KBM-7 (cell line): ENCODE data around the gene PRMT7.
A peak's percentile ranks its signal among the peaks of the same experiment; 100 is the strongest.

Experiments used
- DNase-seq: peaks from one replicate; pipeline ENCODE4 v3.0.0-alpha.2; 2015
- in situ Hi-C: fragments of 300-500 bp; cut with MboI; formaldehyde crosslinking; loops from 2 replicates; pipeline ENCODE4 v1.14.3; 2020; ENCODE audit warnings: low sequenced_read_pairs, low pct_unique_long_range_greater_than_20kb, mixed read lengths

Gene PRMT7

DNA sequence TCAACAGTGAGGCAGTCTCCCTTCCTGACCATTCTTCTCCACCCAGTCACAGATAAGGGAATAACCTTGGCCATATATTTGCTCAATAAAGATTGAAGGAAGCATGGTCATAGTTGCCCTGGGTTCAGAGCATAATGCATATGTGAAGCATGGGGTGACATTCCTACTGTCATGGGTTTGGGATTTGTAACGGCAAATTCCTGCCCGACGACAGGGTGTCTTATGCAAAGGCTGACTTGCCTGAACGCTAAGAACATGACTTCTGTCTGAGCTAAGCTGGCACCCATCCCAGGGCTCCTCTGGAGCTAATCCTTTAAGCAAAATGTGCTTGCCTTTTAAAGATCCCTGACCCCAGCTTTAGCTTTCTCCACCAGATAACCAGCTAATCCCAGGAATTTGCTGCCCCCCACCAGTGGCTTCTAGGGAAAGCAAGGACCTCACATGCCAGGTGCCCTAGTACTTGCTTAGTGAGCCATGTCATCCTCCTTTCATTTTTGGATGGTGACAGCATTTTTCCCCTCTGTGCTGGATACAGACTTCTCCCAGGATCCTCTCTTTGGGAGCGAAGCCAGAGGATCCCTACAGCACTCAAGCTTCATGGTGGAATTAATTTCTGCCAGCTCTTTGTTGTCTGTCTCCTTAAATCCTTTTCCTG lies 11.8 kb upstream of the PRMT7 start:
- in situ Hi-C loops: no loop called here
- DNase-seq: no peak

DNA sequence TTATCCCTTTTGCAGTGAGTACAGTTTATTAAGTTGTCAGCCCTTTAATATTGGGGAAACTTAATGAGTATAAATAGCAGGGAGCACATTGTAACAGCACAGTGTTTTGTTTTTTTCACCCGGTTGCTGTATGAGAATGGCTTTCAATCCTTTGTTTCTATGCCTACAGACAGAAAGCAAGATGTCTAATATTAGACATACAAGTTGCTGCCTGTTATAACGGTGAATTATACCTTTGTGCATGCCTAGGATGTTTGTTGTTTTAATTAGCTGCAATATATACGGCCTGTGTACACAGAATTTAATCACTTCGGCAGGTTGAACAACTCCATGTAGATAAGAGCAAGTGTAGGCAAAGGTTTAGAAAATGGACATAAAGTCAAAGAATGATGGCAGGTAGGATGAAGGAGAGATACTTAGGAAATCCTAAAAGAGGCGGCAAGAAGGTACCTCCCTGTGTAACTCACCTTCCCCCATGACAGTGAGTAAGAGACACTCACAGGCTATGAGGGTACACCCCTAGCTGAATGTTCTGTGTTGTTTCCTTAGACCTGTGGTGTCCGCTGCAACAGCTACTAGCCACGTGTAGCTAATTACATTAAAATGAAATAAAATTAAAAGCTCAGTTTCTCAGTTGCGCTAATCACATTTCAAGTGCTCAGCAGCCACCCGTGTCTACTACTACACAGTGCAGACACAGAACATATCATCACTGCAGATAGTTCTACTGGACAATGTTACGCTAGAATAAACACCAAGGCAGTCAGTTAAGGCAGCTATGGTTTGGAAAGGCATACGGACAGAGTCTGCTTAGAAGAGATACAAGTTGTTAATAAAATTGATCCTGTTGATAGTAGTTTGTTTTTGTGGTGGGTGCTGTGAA lies 11.0 kb upstream of the PRMT7 start:
- in situ Hi-C loops: no loop called here
- DNase-seq: no peak

DNA sequence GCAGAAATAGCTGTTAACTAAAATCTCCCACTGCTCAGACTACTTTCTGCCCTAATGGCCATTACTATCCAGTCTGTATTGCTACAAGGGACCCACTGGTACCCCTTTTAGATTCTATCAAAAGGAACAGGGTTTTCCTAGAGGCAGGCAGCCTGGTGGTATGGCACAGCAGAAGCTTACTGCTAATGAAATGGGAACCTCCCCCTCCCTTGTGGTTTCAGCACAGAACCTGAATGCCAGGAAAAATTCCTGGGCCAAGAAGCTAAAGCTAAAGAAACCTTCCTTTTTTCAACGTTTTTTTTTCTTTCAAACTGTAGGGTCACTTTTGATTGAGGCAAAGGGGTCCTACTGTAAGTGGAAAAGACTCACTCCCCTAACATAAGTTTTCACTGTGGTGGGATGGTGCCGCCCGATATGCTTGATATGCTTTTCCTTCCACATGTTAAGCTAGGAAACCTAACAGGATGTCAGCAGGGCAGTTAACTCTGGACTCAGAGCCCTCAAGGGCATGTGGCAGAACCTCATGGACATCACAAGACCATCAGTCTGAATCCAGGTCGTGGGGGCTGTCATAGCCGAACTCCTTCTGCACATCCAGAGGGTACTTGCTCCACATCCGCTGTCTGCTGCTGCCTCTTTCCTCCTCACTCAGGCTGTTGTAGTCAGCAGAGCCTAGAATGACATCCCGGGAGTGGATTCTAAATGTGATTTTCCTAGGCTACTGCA lies 9.9 kb upstream of the PRMT7 start:
- DNase-seq: no peak
- in situ Hi-C loops: no loop called here

DNA sequence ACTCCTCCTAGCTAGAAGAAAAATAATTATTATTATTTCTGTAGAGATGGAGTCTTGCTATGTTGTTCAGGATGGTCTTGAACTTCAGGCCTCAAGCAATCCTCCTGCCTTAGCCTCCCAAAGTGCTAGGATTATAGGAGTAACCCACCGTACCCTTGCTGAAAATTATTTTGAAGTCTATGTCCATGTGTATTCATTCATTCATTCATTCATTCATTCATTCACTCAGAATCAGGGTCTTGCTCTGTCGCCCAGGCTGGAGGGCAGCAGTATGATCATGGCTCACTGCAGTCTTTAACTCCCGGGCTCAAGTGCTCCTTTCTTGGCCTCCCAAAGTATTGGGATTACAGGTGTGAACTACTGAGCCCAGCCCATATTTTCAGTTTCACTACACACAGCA lies 4.2 kb upstream of the PRMT7 start:
- in situ Hi-C loops: no loop called here
- no peak for DNase-seq

DNA sequence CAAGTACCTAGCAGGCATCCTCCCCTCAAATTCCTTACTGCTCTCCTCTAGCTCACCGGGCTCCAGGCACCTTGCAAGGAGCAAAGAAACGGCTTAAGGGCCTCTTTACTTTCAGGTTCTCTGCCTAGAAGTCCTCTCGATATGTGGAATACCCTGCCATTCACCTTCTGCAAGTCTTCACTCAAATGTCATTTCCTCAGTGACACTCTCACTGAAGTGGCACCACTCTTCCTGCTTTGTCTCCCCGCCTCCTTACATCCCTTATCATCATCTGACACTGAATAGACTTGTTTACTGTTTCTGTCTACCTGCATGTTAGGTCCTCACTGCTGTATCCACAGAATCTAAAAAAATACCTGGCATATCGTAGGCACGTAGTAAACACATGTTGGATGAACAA lies 1.0 kb upstream of the PRMT7 start:
- no peak for DNase-seq
- in situ Hi-C loops: no loop called here

DNA sequence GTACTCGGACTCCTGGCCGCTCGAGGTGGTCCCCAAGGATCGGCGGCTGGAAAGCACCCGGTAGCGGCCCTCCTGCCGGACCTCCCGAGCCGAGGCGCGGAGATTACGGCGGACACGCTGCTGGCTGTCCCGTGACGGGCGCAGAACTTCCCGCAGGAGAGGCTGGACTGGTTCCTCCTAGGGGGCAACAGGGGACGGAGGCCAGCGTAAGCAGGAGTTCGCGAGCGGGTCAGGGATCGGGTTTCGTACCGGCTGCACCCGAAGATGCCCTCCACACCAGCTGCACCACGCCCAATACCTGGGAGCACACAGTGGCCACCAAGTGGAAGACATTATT lies 414 bp upstream of the PRMT7 start:
- in situ Hi-C loops: no loop called here
- DNase-seq: no peak

DNA sequence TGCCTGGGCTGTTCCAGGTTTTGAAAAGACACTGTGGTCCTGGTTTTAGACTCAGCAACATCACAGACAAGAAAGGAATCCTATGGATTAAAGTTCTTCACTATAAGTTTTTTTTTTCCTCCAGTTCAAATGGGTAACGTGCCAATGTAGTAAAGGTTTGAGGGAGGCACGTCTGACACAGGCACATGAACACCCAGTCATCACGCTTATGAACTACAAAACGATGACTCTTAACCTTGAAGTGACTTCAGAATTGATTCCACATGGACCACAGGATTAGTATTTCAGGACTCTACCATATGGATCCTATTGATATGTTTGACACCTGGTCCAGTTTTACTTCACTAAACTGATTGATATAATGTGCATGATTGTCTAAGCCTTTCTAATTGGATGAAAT lies 2.3 kb downstream of the PRMT7 start:
- in situ Hi-C loops: no loop called here
- DNase-seq: no peak

DNA sequence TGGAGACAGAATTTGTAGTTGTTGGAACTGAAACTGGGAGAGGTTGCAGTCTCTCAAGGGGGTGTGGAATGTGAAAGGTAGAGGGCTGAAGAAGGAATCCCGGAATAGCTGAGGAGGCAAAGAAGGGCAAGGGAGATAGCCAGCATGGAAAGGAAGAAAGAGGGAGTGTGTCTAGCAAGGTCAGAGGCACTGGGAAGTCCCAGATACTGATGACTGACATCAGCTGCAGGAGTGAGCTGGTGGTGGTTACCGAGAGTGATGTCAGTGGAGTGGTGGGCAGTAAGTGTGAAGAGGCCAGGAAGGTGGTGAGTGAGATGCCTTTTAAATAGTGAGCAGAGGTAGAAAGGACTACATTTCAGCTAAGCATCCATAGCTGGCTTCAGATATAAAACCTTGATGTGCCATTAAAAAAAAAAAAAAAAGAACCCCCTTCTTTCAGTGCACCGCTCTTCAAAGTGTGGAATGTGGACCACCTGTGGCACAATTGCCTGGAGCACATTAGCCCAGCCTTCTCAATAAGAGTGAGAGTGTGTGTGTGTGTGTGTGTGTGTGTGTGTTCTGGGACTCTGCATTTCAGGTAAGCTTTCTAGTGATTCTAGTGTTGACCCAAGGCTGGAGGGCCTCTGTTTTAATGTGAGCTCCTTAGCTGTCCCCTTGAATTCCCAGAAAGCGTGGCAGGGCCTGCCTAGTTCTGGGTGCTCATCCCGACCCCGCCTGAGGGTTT lies 8.5 kb downstream of the PRMT7 start:
- in situ Hi-C loops: no loop called here

DNA sequence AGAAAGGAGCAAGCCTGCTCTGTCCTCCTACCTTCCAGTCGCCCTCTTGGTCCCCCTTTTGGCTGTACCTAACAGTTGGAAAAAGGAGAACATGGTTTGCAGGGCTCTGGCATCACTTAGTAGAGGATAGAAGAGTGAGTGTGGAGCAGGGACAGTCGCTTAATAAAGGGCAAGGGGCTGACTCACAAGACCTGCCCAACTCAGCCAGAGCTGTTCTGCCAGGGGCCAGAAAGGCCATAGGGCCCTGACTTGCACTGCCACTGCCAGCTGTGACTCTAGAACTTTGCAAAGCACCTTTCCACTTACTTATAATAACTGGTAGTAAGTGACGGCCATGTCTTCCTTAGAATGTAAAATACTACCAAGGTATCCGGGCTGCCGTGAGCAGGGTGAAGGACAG lies 13.5 kb downstream of the PRMT7 start:
- in situ Hi-C loops: loop anchor here (10.0 kb wide), 1 partner anchor 60 kb away; the partner anchor contains the start of gene SLC7A6
- DNase-seq: no peak

More for the DNA sequence above, 8.5 kb downstream of the PRMT7 start:
- DNase-seq: no peak

DNA sequence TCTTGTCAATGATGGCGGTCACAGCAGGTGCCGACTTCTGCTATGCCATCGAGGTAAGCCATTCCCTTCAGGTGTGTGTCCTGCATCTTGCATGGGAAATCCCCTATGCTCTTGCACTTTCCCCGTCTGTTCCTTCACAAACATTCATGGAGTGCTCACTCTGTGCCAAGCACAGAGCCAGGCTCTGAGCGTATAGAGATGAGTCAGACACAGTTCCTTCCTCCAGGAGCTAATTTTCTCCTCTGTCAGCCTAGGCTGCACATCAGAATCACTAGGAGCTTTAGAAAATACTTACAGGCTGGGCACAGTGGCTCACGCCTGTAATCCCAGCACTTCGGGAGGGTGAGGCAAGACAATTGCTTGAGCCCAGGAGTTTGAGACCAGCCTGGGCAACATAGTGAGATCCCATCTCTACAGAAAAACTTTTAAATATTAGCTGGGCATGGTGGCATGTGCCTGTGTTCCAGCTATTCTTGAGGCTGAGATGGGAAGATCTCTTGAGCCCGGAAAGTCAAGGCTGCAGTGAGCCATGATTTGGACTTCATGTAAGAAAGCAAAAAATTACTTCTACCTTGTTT lies 14.1 kb downstream of the PRMT7 start:
- DNase-seq: no peak
- in situ Hi-C loops: loop anchor here (10.0 kb wide), 1 partner anchor 60 kb away; the partner anchor contains the start of gene SLC7A6

DNA sequence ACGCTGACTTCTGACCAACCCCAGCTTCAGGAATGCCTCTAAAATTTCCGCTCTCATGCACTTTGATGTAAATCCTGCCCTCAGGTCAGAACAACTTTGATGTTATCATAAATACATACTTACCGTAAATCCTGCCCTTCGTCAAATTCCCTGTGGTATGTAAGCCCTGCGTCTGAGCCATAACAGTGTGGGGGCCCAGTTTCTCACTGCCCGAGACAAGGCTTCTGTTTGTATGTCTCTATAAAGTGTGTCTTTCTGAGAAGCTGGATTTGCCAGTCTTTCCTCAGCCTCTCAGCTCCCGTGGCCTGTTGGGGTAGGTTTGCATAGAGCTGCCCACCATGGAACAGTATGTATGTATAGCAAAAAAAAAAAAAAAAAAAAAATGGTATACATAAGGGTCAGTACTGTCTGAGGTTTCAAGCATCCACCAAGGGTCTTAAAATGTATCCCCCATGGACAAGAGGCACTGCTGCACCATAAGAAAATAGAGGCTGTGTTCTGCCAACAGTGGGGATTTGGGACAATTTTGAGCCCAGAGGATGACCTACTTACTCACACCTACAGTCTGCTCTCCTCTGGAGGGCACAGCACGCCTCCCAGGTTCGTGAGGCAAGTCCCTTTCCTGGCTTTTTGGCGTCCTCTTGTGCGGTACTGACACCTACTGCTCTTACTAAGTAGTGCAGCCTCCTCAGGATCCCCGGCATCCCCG lies 17.5 kb downstream of the PRMT7 start:
- in situ Hi-C loops: loop anchor here (10.0 kb wide), 1 partner anchor 64 kb away; the partner anchor contains the start of gene SLC7A6
- peak; percentile 90 for DNase-seq

DNA sequence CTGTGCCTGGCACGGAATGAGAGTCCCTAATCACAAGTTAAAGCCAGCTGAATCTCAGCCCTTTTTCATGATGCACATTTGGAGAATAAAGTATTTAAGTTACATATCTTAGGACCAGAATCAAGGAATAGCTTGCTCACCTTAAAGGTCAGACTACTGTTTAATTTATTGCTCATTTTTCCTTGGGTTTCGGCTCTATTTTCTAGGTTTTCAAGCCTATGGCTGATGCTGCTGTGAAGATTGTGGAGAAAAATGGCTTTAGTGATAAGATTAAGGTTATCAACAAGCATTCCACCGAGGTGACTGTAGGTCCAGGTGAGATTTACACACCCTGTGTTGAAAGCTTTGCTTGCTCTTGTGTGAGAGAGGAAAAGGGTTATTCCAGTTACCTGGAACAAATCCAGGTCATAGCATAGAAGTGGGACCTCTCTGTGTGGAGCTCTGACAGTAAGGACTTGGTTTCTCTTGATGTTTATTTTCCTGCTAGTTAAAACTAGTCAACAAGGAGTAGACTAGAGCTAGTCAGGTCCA lies 18.1 kb downstream of the PRMT7 start:
- in situ Hi-C loops: loop anchor here (10.0 kb wide), 1 partner anchor 64 kb away; the partner anchor contains the start of gene SLC7A6
- no peak for DNase-seq

DNA sequence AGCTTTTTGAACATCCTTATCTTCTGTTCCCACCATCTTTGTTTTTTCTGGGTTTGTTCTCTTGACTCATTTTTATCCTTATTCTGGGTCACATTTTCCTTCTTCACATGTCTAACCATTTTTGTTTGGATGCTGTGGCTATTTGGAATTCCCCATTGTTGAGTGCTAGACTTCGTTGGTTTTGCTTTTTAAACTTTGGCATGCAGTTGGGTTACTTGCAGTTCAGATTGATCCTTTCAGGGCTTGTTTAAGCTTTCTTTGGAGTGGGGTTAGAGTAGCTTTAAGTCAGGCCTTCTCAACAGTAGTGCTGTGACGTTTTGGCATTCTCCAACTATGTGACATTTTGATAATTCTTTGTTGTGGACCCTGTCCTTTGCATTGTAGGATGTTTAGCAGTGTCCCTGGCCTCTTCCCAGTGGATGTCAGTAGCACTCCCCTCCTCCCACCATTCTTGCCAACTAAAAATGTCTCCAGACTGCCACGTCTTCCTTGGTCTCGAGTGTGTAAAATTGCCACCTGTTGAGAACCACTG lies 21.1 kb downstream of the PRMT7 start:
- in situ Hi-C loops: no loop called here
- DNase-seq: no peak

DNA sequence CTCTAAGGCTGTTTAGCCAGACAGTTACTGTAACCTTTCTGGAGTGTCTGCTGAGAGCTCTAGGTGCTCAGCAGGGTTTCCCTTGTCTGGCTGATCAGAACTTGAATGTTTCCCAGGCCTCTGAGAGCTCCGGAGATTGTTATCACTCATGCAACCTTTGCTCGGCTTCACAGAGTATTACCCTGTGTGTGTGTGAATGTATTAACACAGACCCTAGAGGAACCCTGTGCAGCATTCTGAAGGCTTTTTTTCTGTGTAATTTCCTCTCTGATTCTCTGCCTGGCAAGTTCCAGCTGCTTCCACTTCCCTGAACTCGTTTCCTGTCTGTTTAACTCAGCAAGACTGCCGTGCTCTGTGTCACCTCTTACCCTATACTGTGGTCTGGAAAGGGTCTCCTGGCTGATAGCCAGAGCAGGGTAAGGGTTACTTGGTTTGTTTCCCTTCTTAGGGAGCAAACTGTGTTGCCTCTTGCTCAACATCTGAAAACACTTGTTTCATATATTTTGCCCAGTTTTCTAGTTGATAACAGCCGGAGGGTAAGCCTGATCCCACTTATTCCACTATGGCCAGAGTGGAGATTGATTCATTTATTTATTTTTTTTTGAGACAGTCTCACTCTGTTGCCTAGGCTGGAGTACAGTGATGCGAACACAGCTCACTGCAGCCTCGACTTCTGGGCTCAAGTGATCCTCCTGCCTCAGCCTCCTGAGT lies 21.7 kb downstream of the PRMT7 start:
- DNase-seq: peak; percentile 95
- in situ Hi-C loops: no loop called here

DNA sequence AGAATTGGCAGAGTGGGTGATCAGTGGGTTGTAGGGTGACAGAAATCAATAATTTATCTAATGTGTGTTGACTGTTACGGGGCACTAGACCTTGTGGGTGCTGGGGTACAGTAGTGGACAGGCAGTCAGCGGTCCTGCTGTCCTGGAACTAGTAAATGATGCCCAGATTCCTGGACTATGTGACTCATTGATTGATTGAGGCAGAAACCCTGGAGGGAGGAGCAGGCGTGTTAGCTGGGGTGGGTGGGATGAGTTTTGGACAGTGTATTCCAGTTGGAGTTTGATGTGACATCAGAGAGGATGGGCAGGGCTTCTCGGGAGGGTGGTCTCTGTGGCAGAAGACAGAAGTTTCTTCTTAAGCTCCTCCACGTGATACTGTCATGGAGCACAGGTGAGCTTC lies 24.4 kb downstream of the PRMT7 start:
- in situ Hi-C loops: no loop called here
- no peak for DNase-seq

DNA sequence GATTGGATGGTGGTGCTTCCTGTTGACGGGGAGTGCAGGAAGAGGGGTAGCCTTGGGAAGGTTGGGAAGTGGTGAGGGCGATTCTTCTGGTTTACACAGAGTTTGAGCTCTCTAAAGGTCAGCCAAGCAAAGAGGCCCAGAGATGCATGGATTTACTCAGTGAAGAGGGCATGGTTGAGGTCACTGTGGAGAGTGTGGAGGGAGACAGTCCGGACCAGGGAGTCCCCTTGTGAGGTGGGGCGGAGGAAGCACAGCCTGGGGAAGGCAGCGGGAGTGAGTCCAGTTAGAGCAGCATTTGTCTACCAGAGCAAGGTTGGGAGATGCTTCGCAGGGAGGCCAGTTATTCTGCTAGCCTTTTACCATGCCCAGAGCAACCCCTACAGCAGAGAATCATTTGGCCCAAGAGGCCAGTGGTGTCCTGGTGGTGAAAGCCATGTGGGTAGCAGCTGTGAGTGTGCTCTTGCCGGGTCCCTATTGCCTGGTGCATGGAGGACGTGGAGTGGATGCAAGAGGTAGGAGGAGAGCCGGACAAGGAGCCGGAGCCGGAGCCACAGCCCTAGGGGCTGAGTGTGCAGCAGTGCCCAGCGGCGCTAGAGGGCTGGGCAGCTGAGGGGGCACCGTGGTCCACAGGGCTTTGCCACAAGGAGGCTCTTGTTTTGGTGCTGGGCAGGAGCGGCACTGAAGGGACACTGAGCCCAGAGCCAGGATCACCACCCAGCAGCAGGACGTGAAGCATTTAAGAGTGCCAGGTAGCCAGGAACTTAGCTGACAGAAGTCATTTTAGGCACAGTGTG lies 27.7 kb downstream of the PRMT7 start:
- DNase-seq: no peak
- in situ Hi-C loops: no loop called here

DNA sequence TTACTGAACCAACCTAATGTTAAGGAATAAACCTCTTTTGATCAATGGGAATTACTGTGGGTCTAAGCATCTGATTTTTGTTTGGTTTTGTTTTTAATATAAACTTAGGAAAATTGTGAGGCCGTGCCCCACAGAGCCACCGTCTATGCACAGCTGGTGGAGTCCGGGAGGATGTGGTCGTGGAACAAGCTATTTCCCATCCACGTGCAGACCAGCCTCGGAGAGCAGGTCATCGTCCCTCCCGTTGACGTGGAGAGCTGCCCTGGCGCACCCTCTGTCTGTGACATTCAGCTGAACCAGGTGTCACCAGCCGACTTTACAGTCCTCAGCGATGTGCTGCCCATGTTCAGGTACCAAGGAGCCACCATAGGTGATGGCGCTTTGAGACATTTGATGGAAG lies 28.4 kb downstream of the PRMT7 start:
- no peak for DNase-seq
- in situ Hi-C loops: no loop called here
